A172 (cell line): Measurements from ENCODE around the gene EPS8L2. TPM values are rescaled to one million over a fixed set of nuclear protein-coding genes. Genes with fewer than 3 reads are reported as not detected.

ENCODE experiments used
- DNase-seq: peaks from one replicate; pipeline ENCODE4 v3.0.0-alpha.2; 2015; ENCODE audit warnings: low spot score
- total RNA-seq: library from RNA; depleted of rRNA; stranded (reverse); fragments of >200 nt; shearing (Covaris generic); gene quantifications from 2 replicates; pipeline ENCODE4 v1.2.3, GENCODE V29; 2014; rRNA removed

The EPS8L2 gene
- 64.9 and 108 TPM in 2 replicates for total RNA-seq

DNA sequence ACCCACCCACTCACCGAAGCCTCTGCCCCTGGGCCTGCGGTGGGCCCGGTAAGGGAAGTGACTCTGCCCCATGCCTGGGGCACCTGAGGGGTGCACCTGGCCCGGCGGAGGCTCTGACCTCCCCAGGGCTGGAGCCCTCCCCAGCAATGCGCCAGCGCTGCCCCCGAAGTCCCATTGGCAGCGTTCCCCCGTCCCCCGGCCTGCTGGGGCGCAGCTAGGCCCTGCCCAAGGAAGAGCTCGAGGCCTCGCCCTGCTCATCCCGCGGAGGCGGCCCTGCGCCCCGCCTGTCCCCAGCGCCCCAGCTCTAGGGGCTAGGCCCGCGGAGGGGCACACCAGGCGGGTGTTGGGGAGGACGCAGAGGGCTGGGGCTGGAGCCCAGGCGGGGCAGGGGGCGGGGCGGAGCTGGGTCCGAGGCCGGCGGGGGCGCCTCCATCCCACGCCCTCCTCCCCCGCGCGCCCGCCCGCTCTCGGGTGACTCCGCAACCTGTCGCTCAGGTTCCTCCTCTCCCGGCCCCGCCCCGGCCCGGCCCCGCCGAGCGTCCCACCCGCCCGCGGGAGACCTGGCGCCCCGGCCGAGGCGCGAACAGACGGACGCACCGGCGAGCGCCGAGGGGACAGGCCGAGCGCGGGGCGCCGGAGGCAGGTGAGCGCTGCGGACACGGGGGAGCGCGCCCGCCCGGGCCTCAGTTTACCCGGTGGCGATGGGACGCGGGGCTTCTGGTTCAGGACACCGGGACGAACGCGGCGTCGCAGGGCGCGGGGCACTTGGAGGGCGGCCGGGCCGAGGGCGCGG, at the start of gene EPS8L2:
TSS of gene EPS8L2 (plus strand) at position 586 of the 793 bp plus-strand sequence. CDS start 3,177 bp downstream, outside the sequence.
- no peak for DNase-seq

GRCh38 chr11:656426-656825, 49.6 kb upstream of the EPS8L2 start:
- no peak for DNase-seq

DNA sequence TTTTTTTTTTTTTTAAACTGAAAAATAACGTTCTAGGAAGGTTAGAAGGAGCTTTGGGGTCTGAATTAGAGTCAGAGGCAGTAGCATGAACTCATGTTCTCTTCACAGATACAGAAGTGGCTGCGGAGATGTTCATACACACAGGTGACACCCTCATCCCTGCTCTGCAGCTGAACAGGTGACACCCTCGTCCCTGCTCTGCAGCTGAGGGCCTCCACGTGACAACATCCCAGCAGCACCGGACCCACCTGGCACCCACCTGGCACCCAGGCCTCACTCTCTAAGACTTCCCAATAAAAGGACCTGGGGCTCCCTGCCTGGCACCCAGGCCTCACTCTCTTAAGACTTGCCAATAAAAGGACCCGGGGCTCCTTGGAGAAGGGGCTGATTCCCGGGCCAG, 49.2 kb upstream of the EPS8L2 start:
- no peak for DNase-seq

- no peak for DNase-seq
These were observed 48.3 kb upstream of the EPS8L2 start for GRCh38 chr11:657691-658126.

GRCh38 chr11:659532-660085, 46.4 kb upstream of the EPS8L2 start:
- no peak for DNase-seq

GRCh38 chr11:660281-660680, 45.8 kb upstream of the EPS8L2 start:
- DNase-seq: no peak

GRCh38 chr11:660681-661444, 45.2 kb upstream of the EPS8L2 start:
- no peak for DNase-seq

DNA sequence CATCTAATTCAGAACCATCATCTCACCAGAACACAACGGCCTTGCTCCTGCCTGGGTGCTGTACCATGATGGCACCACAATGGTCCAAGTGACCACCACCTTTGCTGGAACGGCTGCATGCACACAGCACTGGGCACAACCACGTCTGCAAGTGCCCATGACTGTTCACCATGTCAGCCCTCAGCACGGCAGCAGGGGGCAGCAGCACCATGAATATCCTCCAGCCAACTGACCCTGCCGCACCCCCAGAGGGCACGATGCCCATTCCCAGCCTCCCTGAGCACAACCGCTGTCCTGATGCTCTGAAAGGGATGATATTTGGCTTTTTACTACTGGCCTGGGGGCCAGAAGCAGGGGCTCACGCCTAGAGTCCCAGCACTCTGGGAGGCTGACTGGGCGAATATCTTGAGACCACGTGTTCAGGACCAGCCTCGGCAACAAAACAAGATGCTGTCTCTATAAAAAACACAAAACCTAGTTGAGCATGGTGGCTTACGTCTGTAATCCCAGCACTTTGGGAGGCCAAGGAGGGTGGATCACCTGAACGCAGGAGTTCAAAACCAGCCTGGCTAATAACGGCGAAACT, 43.2 kb upstream of the EPS8L2 start:
- peak; percentile 30 for DNase-seq

DNA sequence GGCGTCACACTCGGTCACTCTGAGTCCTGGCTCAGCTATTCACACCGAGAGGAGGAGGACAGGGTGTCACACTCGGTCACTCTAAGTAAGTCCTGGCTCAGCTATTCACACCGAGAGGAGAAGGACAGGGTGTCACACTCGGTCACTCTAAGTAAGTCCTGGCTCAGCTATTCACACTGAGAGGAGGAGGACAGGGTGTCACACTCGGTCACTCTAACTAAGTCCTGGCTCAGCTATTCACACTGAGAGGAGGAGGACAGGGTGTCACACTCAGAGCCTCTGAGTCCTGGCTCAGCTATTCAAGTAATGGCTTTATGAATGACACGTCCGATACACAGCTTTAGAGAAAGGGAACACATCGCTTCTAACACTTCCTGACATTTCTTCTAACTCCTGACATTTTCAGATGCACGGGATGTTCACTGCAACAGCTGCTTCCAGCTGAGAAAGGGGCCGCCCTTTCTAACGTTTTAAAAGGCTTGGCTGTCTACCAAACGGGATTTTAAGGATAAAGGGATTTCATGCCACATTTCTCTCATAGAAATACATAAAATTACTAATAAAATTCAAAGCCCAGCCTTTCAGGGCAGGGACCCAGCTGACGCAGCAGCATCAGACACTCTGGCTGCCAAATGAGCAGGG, 40.8 kb upstream of the EPS8L2 start:
- DNase-seq: no peak

GRCh38 chr11:665704-666281, 40.2 kb upstream of the EPS8L2 start:
- DNase-seq: no peak

GRCh38 chr11:673866-674265, 32.2 kb upstream of the EPS8L2 start:
- DNase-seq: no peak

GRCh38 chr11:674406-674805, 31.6 kb upstream of the EPS8L2 start:
- DNase-seq: no peak

GRCh38 chr11:678297-678696, 27.7 kb upstream of the EPS8L2 start:
- DNase-seq: no peak

GRCh38 chr11:679271-680207, 26.5 kb upstream of the EPS8L2 start:
- no peak for DNase-seq

GRCh38 chr11:680476-680875, 25.6 kb upstream of the EPS8L2 start:
- no peak for DNase-seq

DNA sequence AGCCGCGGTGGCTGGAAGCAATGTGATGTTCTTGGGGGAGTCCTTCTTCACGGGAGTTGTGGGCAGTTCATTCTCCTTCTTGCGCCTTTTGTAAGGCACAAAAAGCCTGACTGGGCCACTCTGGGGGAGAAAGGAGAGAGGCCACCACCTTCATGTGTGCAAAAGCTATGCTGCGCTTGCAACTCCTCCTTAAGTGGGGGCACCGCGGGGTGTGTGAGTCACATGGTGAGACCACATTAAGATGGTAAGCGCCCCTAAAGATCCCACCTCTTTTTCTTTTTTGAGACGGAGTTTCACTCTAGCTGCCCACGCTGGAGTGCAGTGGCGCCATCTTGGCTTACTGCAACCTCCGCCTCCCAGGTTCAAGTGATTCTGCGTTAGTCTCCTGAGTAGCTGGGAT, 25.1 kb upstream of the EPS8L2 start:
- no peak for DNase-seq

- DNase-seq: no peak
These were observed 19.4 kb upstream of the EPS8L2 start for GRCh38 chr11:686451-687243.

DNA sequence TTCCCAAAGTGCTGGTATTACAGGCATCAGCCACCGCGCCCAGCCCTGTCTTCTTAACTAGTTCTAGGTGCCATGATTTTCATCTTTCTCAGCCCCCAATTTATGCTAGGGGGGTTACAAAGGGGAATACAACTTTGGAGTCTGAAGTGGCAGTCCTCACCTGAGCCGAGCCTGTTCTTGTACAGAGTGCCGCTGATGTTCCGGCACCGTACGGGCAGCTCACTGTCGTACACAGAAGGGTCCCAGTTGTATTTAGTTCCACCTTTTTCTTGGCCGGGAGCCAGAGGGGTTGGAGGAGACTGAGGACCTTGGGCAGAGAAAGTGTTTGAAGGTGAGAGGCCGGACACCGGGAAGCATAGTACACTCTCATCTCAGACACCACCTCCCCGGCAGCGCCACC, 18.3 kb upstream of the EPS8L2 start:
- no peak for DNase-seq

- no peak for DNase-seq
These were observed 17.4 kb upstream of the EPS8L2 start for GRCh38 chr11:688681-689080.
